C4-2B (cell line): ENCODE results near the gene RAB4A.
"Not testable (repeated sequence)": the region's sequence is repeated elsewhere in the genome, so short reads cannot be mapped to it uniquely, and the experiment has no call there.

Experiments
- H3K27ac ChIP-seq: fragments of 450-650 bp; 2 replicates; pipeline ENCODE4 v1.5.1; 2017
- CTCF ChIP-seq: fragments of 450-650 bp; conservative IDR thresholded peaks from 2 replicates; pipeline ENCODE4 v1.5.1; 2017; ENCODE audit warnings: mild to moderate bottlenecking
- ZFX ChIP-seq: fragments of 450-650 bp; IDR thresholded peaks from 2 replicates; pipeline ENCODE4 v1.6.1; 2017

RAB4A gene

DNA sequence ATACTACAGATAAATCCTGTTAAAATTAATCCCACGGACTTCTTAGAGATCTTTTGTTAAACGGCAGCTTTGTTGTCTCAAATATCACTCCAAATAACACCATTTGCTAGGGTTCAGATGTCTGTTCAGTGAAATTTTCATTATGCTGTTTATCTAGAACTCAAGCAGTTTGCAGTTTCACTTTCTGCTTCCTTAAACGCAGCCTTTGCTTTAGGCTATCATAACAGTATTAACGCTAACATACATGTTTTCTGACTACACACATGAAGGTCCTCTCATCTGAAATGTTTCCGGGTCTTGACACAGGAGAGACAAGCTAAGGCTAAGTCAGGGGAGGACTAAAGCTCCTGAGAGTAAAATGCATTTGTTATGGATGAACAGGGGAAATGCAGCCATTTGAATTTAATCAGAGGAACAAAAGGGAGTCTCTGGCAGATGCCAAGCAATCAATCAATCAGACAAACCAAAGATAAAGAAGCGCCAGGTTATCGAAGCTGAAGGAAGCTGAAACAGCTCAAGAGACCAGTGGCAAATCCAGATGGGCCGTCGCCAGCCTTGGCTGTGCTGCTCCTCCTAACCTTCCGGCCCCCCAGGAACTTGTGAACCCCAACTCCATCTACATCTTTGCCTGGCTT, 55.1 kb downstream of the RAB4A start:
- no peak overlapping the region for H3K27ac ChIP-seq
- TF ChIP-seq CTCF (no peak), ZFX (no peak)

- no peak for TF ChIP-seq CTCF
- no peak for TF ChIP-seq ZFX
- no peak overlapping the region for H3K27ac ChIP-seq
These were observed 55.7 kb downstream of the RAB4A start for GRCh38 chr1:229326601-229327000.

GRCh38 chr1:229327765-229328164, 56.9 kb downstream of the RAB4A start:
- not testable (repeated sequence) for H3K27ac ChIP-seq

DNA sequence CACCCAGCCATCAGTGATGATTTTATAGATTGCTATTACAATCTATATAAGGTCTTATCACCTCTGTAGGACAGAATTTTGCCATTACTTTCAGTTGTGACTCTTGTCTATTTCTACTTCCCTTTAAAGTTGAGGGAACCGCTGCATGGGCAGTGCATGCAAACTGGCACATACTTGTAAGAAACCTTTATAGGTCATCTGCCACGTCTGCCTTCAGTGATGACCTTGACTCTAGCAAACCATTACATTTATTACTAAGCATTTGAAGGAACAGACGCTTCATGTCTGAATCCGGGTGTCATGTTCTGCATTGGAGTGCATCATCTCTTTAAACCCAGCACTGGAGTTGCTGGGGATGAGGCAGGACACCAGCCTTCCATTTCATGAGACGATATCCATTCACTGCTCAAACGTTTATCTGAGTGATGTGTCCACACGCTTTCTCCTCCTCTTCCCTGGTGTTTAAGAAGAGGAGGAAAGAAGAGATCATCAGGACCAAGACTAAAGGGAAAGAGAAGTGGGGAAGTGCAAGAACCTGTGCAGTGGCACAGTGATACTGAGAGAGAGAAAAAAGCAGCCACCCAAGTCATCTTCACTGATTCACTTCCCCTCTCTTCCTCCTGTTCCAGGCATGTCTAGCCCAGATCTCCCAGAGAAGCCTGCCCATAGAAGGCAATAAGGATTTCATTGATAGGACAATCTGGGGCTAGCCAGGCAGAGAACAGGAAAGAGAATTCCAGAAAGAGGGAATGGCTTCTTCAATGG, 57.9 kb downstream of the RAB4A start:
- H3K27ac ChIP-seq, result no peak overlapping the region
- TF ChIP-seq CTCF, result no peak
- TF ChIP-seq ZFX, result no peak

- TF ChIP-seq CTCF, result no peak
- no peak for TF ChIP-seq ZFX
- H3K27ac ChIP-seq, result no peak overlapping the region
These were observed 63.4 kb downstream of the RAB4A start for GRCh38 chr1:229334269-229334668.

DNA sequence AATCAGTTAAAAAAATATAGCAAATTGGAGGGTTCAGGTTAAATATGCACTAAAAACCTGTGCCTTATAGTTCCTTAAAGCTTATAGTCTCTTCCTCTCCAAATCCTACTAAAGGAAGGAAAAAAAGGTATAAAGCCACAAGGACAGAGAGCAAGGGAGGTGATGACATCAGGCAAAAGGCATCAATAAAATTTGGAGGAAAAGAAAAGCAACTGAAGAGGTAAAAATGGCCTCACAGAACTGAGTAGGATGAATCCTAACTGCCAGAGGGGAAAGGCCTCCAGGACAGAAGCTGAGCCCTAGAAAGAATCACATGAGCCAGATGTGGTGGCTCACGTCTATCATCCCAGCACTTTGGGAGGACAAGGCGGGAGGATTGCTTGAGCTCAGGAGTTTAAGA, 63.8 kb downstream of the RAB4A start:
- H3K27ac ChIP-seq, result no peak overlapping the region
- no peak for TF ChIP-seq CTCF
- no peak for TF ChIP-seq ZFX

GRCh38 chr1:229336345-229336744, 65.4 kb downstream of the RAB4A start:
- no peak for TF ChIP-seq ZFX
- no peak for TF ChIP-seq CTCF
- H3K27ac ChIP-seq, result no peak overlapping the region

DNA sequence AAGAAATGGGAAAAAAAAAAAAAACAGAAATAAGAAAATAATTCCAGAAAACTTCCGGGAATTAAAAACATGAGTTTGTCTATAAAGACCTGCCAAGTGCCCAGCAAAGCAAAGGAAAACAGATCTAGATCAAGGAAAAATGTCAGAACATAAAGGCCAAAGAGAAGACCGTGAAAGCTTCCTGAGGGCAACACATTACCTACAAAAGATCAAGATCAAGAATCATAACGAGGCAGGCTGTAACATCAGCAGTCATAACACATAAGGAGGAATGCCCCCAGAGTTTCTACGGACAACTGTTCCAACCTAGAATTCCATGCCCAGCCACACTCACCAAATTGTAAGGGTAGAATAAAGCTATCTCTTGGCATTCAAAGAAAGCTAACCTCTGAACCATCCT, 68.2 kb downstream of the RAB4A start:
- no peak for TF ChIP-seq ZFX
- TF ChIP-seq CTCF, result no peak
- no peak overlapping the region for H3K27ac ChIP-seq
